Stomach smooth muscle (tissue), 2 donors: ENCODE data around the gene EIF3L.
A peak's percentile ranks its signal among the peaks of the same experiment; 100 is the strongest.

Experiments
- H3K27ac ChIP-seq: one replicate; pipeline ENCODE4 v1.7.0; 2013; ENCODE audit warnings: mild to moderate bottlenecking, low read length, inconsistent platforms
- H3K27me3 ChIP-seq, 2 donors: one replicate each; pipeline ENCODE4 v1.7.0; 2013; ENCODE audit warnings: low read length in 2 of 2; ENCODE audit not compliant: insufficient read depth in 2 of 2, control insufficient read depth in 1 of 2
- H3K36me3 ChIP-seq, 2 donors: one replicate each; pipeline ENCODE4 v1.7.0; 2013; ENCODE audit warnings: low read length in 2 of 2; ENCODE audit not compliant: control insufficient read depth in 2 of 2, insufficient read depth in 2 of 2
- H3K4me1 ChIP-seq: one replicate; pipeline ENCODE4 v1.7.0; 2013; ENCODE audit warnings: low read length; ENCODE audit not compliant: control insufficient read depth, insufficient read depth
- H3K4me3 ChIP-seq, 2 donors: one replicate each; pipeline ENCODE4 v1.7.0; 2013; ENCODE audit warnings: low read length in 2 of 2
- H3K9ac ChIP-seq, 2 donors: one replicate each; pipeline ENCODE4 v1.7.0; 2013; ENCODE audit warnings: low read length in 2 of 2, mild to moderate bottlenecking in 1 of 2
- H3K9me3 ChIP-seq, 2 donors: one replicate each; pipeline ENCODE4 v1.7.0; 2013; ENCODE audit warnings: low read length in 2 of 2; ENCODE audit not compliant: control insufficient read depth in 2 of 2
- donor health status: healthy.
- donor health status: Pancreatic carcinoma.

The EIF3L gene

DNA sequence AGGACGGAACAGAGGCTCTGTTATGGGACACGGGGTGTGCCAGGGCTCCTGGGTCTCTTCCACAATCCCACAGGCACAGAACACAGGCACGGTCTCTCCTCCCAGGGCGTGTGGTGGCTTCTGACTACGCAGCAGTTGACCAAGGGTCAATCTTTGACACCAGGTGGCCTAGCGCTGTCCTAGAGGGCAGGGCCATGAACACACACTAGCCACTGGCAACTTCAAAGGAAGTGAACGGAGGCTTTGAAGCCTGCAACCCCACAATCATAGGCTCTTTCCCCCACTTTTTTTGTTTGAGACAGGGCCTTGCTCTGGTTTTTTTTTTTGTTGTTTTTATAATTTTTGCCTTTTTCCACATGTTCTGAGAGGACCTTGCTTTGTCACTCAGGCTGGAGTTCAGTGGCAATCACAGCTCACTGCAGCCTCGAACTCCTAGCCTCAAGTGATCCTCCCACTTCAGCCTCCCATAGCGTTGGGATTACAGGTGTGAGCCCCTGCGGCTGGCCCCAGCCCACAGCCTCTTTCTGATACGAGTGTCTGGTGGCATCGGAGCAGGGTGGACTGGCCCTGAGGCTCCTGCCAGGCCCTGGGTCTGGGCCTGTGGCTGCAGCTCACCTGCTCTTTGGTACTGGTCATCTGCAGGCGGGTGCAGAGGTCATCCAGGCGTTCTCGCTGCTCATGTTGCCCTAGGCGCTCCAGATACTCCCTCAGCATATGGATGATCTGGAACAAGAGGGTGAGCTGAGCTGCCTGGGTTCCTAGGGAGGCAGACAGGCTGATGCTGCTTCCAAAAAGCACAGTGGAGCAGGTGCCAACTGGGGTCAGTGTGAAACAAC is 17.0 kb upstream of the EIF3L start:
- Histone ChIP-seq H3K27ac (no peak overlapping the region), H3K4me1 (peaks cover 1% of the 10 kb centered on the region), H3K4me3 (no peak overlapping the region), H3K9me3 (no peaks in the 10 kb centered on the region), H3K27me3 (no peaks in the 10 kb centered on the region), H3K36me3 (peaks cover 38 to 48% of the 10 kb centered on the region in 2 donors), H3K9ac (no peak overlapping the region)

- Histone ChIP-seq H3K27me3 (no peaks in the 10 kb centered on the region), H3K27ac (no peak overlapping the region), H3K4me1 (peaks cover 10% of the 10 kb centered on the region), H3K9me3 (no peaks in the 10 kb centered on the region), H3K4me3 (no peak overlapping the region), H3K36me3 (peaks cover 10 to 15% of the 10 kb centered on the region in 2 donors), H3K9ac (peak overlapping the region in 1 of 2 donors; percentile 40)
Observed at GRCh38 chr22:37842015-37842793, 7.0 kb upstream of the EIF3L start.

DNA sequence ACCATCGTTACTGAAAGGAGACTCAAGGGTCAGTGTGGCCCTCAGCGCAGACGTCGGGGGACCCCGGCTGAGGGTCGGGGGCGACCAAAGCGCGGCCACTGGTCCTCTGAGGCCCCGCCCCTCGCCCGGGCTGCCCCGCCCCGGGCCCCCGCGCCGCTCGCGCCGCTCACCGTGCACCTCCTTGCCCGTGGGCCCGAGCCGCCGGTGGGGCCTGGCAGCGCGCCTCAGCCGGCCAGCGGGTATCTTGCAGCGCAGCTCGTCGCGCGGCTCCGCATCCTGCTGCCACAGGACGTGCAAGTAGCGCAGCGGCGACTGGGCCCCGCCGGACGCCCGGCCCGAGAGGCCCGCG is 5.5 kb upstream of the EIF3L start:
- Histone ChIP-seq H3K36me3 (peaks cover 0 to 6% of the 10 kb centered on the region in 2 donors), H3K27ac (peak overlapping the region; percentile 60), H3K27me3 (no peaks in the 10 kb centered on the region), H3K4me1 (peaks cover 12% of the 10 kb centered on the region), H3K4me3 (peak overlapping the region; percentile 75 to 85), H3K9me3 (no peaks in the 10 kb centered on the region), H3K9ac (peak overlapping the region; percentile 71 to 79)

- peak overlapping the region; percentile 60 for H3K27ac ChIP-seq
- H3K27me3 ChIP-seq = no peaks in the 10 kb centered on the region
- no peak overlapping the region for H3K9ac ChIP-seq
- H3K4me3 ChIP-seq = peak overlapping the region; percentile 65 to 85
- H3K4me1 ChIP-seq = peaks cover 16% of the 10 kb centered on the region
- no peaks in the 10 kb centered on the region for H3K9me3 ChIP-seq
- peaks cover 0 to under 1% of the 10 kb centered on the region in 2 donors for H3K36me3 ChIP-seq
Observed at GRCh38 chr22:37844904-37845329, 4.3 kb upstream of the EIF3L start.

DNA sequence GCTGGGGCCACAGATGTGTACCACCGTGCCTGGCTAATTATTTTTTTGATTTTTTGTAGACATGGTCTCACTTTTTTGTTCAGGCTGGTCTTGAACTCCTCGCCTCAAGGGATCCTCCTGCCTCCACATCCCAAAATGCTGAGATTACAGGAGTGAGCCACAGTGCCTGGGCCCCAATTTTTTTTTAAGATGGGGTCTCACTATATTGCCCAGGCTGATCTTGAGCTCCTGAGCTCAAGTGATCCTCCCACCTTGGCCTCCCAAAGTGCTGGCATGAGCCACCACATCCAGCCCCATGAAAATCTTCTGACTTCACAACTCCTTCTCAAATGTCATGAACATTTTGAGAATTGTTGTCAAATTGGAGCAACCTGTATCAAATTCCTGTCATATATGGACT is 2.8 kb upstream of the EIF3L start:
- no peak overlapping the region for H3K27ac ChIP-seq
- H3K4me3 ChIP-seq = no peak overlapping the region
- H3K27me3 ChIP-seq = no peaks in the 10 kb centered on the region
- peaks cover 27% of the 10 kb centered on the region for H3K4me1 ChIP-seq
- peaks cover 4 to 7% of the 10 kb centered on the region in 2 donors for H3K36me3 ChIP-seq
- H3K9ac ChIP-seq = no peak overlapping the region
- no peaks in the 10 kb centered on the region for H3K9me3 ChIP-seq

GRCh38 chr22:37848587-37849088 is 581 bp upstream of the EIF3L start:
- Histone ChIP-seq H3K9ac (peak overlapping the region; percentile 89 to 97), H3K36me3 (peaks cover 15 to 18% of the 10 kb centered on the region in 2 donors), H3K4me3 (peak overlapping the region; percentile 99), H3K27me3 (no peaks in the 10 kb centered on the region), H3K27ac (peak overlapping the region; percentile 82), H3K9me3 (no peaks in the 10 kb centered on the region), H3K4me1 (peaks cover 24% of the 10 kb centered on the region)

DNA sequence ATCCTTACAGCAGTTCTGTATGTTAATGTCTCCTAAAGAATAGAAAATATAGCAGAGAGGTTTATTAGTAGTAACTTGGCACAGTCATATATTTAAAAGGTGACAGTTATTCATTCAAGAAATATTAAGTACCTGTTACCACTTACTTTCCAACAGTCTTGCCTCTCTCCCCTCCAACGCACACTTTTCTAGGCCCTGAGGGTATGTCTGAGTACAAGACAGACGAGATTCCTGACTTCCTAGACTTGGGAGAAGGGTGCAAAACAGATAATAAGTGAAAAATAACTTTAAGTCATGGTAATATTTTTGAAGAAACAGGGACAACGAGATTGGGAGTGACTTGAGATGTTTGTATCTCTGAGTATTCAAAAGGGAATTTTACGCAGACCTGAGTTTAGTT is 1.6 kb downstream of the EIF3L start:
- Histone ChIP-seq H3K9ac (peak overlapping the region in 1 of 2 donors; percentile 12), H3K9me3 (no peaks in the 10 kb centered on the region), H3K4me3 (no peak overlapping the region), H3K36me3 (peaks cover 18 to 19% of the 10 kb centered on the region in 2 donors), H3K27ac (no peak overlapping the region), H3K27me3 (no peaks in the 10 kb centered on the region), H3K4me1 (peaks cover 39% of the 10 kb centered on the region)

- peaks cover 39% of the 10 kb centered on the region for H3K4me1 ChIP-seq
Observed at GRCh38 chr22:37852418-37852817, 3.2 kb downstream of the EIF3L start.

GRCh38 chr22:37854946-37855345 is 5.7 kb downstream of the EIF3L start:
- Histone ChIP-seq H3K27ac (peak overlapping the region; percentile 69), H3K27me3 (no peaks in the 10 kb centered on the region), H3K4me1 (peaks cover 31% of the 10 kb centered on the region), H3K9ac (no peak overlapping the region), H3K36me3 (peaks cover 27 to 32% of the 10 kb centered on the region in 2 donors), H3K9me3 (no peaks in the 10 kb centered on the region), H3K4me3 (peak overlapping the region in 1 of 2 donors; percentile 3)

More at GRCh38 chr22:37852418-37852817, 3.2 kb downstream of the EIF3L start:
- Histone ChIP-seq H3K9me3 (no peaks in the 10 kb centered on the region), H3K27ac (no peak overlapping the region), H3K27me3 (no peaks in the 10 kb centered on the region), H3K9ac (no peak overlapping the region), H3K4me3 (no peak overlapping the region), H3K36me3 (peaks cover 18 to 21% of the 10 kb centered on the region in 2 donors)

DNA sequence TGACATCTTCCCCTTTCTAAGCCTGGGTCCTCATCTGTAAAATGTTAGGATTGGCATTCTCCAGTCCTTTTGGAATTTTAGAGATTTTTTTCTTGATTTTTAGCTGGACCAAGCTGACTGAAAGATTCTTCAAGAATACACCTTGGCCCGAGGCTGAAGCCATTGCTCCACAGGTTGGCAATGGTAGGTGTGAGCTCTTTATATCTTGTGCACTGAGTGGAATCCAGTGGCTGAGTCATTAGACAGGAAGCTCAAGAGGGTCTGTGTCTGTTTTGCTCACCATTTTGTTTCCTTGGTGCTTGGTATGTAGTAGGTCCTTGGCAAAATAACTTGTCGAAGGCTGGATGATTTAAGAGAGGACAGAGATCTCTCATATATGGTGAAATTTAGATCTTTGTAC is 6.2 kb downstream of the EIF3L start:
- no peak overlapping the region for H3K4me3 ChIP-seq
- no peaks in the 10 kb centered on the region for H3K27me3 ChIP-seq
- H3K9ac ChIP-seq = no peak overlapping the region
- peak overlapping the region; percentile 69 for H3K27ac ChIP-seq
- no peaks in the 10 kb centered on the region for H3K9me3 ChIP-seq
- H3K4me1 ChIP-seq = peaks cover 26% of the 10 kb centered on the region
- peaks cover 30 to 32% of the 10 kb centered on the region in 2 donors for H3K36me3 ChIP-seq
